HG02763 (cell line): ENCODE measurements around the gene PDE8B.

Experiments used
- ATAC-seq: cut with Tn5 transposase; IDR thresholded peaks from one replicate; pipeline ENCODE4 v1.9.1; 2021; ENCODE audit warnings: mild to moderate bottlenecking, moderate library complexity; ENCODE audit not compliant: unreplicated experiment

PDE8B gene, protein sequence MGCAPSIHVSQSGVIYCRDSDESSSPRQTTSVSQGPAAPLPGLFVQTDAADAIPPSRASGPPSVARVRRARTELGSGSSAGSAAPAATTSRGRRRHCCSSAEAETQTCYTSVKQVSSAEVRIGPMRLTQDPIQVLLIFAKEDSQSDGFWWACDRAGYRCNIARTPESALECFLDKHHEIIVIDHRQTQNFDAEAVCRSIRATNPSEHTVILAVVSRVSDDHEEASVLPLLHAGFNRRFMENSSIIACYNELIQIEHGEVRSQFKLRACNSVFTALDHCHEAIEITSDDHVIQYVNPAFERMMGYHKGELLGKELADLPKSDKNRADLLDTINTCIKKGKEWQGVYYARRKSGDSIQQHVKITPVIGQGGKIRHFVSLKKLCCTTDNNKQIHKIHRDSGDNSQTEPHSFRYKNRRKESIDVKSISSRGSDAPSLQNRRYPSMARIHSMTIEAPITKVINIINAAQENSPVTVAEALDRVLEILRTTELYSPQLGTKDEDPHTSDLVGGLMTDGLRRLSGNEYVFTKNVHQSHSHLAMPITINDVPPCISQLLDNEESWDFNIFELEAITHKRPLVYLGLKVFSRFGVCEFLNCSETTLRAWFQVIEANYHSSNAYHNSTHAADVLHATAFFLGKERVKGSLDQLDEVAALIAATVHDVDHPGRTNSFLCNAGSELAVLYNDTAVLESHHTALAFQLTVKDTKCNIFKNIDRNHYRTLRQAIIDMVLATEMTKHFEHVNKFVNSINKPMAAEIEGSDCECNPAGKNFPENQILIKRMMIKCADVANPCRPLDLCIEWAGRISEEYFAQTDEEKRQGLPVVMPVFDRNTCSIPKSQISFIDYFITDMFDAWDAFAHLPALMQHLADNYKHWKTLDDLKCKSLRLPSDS

DNA sequence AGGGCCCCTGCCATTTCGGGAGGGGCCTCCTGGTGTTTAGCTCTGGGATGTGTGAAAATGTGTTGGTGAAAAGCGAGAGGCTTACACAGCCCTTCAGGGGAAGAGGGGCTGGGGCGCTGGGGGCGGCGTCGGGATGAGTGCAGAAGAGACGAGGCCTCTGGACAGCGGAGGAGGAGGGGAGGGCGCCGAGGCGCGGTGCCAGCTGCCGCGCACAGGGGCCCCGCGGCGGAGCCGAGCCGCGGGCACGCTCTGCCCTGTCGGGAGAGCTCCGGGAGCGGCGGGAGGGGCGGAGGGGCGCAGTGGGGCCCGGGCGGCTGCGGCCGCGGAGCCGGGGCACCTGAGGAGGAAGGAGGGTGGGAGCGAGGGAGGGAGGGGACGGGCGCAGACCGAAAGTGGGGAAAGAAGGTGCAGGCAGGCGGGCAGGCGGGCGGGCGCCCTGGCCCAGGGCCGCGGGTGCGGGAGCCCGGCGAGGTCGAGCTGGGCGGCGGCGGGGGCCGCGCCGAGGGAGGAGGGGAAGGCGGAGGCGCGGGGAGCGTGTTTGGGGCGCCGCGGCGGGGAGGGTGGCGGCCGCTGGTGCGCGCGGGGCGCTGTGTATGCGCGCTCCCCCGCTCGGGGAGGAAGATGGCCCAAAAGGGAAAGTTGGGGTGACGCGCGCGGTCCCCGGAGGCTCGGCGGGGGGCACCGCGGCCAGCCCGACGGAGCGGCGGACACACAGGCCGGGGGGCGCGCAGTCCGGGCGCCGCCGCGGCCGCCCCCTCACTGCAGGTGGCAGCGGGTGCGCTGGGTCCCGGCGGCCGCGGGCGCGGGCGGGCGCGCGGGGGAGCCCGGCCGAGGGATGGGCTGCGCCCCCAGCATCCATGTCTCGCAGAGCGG is at the start of gene PDE8B:
PDE8B (plus strand) TSS at position 590 of the 873 bp plus-strand sequence; CDS start at position 836, 246 bp downstream.
- ATAC-seq: no peak

- ATAC-seq: no peak
Measured at GRCh38 chr5:77163453-77163852, 47.0 kb upstream of the PDE8B start.

DNA sequence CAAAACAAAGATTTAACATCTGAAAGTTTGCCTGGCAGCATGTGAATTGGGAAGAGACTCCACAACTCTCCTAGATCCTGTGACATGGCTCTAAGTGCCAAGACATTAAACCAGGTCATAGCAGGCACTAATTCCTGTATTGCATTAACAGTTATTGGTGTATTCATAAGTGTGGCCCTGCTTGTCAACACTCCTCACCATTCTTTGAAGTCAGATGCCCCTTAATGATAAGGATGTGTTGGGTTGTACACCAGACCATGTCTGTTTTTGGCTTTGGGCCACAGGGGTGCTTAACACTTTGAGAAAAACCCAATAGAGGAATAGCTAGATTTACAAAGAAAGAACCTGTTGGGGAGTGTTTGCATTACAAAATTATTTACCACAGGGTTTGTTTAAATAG is 43.4 kb upstream of the PDE8B start:
- ATAC-seq: no peak

DNA sequence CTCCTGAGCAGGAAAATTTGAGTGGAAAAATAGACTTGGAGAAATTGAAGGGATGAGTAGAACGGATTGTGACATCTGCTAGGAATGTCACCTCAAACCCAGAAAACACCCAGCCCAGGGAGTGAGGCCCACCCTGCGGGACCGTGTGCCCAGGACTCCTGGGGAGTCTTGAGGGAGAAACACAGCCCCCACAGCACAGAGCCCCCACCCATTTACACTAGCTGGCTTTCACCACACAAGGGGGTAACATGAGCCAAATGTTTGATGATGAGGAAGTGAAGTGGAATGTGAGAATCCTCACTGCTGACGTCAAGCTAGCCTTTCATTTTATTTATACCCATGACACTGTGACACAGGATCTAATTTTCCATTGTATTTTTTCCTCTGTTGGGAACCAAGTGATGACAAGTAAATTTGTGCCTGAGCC is 42.8 kb upstream of the PDE8B start:
- ATAC-seq: no peak

DNA sequence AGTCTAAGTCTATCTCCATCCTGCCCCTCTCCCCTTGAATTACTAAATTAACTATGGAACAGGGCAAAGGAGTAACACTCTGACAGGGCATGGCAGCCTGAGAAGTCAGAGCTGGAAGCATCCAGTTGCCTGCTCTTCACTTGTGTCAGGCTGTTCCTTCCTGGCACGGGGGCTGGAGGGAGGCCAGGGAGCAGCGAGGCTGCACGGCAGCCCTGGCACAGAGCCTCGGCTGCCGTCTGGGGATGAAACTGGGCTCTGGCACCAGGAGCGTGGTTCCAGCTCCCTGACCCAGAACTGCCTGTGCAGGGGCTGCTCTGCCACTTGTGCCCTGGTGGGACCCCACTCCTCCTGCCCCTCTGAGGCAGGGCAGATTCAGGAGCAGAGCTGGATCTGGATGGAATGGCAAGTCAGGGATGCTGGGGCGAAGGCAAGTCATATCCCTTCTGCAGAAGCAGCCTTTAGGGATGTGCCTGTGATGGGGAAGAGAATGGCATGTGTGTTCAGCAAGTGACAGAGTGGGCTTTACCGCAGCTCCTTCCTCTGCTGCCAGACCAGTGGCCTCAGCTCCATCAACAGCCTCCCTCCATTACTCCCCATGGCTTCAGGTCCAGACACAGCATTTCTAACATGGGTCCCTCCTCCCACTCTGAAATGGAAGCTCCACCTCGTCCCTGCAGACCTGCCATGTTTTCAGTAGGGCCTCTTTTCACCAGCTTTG is 42.2 kb upstream of the PDE8B start:
- no peak for ATAC-seq

GRCh38 chr5:77168879-77169244 is 41.6 kb upstream of the PDE8B start:
- no peak for ATAC-seq

GRCh38 chr5:77170196-77170890 is 40.1 kb upstream of the PDE8B start:
- ATAC-seq: no peak

DNA sequence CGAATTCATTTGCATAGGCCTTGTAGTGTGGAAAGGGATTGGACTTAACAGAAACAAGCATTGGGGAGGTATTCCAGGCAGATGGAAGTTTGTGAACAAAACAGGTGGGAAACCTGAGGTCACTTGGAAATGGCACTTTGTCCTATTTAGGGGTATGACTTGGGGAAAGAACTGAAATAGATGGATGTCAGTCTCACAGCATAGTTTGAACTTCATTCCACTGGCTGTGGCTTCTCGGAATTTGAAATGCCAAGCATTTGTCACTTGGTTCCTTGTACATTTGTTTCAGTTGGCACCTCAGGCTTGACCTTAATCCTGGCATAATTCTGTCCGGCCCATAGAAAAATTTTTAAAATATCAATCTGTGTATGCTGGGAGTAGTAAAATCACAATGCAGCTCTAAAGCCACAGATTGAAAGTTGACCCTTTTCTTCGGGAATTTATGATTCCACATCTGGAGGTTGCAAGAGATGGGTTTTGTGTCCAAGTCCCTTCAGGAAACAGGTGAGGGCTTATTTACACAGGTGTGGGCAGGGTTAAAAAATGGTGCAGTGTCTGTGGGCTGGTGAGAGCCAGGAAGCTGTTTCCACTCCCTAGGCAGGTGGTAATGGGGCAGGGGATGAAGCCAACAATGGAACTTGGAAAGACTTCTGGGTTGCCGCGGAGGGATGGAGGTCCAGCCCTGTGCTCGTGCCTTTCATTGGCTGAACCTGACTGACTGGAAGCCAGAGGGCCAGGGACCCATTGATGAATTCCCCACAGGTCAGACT is 39.2 kb upstream of the PDE8B start:
- no peak for ATAC-seq

DNA sequence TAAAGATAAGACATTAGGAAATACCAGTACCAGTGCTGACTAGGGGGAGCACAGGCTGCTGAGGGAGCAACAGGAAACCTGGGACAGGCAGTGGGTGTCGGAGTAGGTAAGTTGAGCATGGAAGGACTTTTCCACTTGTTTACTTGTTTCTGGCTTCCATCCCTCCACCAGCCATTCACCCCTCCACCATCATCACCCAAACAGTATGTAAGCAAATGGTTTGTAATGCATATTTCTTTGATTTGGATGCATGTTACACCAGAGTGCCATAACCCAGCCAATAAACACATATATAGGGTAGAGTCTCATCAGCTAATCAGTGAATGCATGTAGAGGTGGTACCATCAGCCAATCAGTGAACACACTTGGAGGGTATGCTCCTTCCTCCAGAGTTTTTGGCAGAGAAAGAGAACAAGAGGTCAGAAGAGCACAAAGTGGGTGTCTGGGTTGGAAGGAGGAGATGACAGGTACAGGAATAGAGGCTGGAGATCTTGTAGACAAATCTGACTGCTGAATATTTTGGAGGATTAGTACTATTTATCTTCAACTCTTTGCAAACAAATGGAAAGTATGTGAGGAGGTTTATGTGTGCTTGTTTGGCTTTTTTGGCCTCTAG is 37.7 kb upstream of the PDE8B start:
- ATAC-seq: no peak

DNA sequence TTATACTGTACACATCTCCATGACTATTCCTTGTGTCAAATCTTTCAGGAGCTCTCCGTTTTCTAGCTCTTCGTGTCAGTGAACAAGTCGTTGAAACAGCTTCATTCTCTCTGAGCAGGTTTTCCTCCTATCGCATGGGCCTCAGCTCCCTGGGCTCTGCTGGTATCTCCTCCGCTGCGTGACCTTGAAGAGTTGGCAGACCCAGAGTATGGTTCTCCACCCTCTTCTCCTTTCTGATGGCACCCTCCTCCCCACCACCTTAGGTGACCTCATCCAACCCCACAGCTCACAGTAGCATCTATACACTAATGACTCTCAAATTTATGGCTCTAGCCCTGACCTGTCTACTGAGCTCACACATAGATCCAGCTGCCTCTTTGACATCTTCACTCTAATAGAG is 36.0 kb upstream of the PDE8B start:
- no peak for ATAC-seq

DNA sequence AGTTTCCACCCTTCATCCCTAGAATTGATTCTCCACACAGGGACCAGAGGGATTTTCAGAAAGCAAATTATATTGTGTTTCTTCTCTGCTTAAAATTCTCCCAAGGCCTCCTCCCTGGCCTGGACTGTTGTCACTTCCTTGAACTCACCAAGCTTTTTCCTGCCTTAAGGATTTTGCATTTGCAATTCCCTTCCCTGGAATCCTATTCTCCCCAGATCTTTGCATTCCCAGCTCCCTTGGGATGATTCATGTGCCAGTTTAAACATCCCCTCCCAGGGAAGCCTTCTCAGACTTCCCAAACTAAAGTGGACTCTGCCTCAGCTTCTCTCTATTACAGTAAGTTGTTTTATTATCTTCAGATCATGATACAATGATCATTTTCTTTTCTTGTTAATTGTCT is 35.2 kb upstream of the PDE8B start:
- ATAC-seq: no peak

DNA sequence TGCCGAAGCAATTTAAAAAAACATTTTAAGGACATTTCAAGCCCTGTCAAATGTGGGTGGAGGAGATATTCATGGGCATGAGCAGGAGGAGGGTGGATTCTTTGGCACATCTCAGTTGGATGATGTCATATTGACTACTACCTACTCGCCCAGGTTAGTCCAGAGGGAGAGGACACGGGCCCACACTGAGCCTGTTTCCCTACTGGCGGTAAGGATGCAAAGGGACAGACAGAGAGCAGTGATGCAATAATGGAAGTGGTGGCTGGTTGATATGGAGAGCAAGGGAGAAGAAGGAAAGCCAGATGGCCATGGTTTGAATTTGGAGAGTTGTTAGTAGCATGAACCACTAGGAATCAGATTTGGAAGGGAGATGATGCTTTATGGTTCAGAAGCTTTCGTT is 34.1 kb upstream of the PDE8B start:
- no peak for ATAC-seq

DNA sequence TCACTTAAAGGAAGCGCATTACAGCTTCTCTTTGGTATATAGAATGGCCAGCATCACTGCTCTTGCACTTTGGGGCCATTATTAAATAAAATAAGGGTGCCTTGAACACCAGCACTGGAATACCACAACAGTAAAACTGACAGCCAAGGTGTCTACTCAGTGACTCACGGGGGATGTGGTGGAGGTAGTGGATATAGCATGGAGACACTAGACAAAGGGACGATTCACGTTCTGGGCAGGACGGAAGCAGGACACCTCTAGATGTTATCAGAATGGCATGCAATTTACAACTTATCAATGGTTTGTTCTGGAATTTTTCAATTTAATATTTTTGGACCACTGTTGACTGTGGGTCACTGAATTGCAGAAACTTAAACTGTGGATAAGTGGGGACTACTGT is 32.9 kb upstream of the PDE8B start:
- no peak for ATAC-seq

- ATAC-seq: no peak
Measured at GRCh38 chr5:77180167-77181081, 30.1 kb upstream of the PDE8B start.

- ATAC-seq: no peak
Measured at GRCh38 chr5:77181173-77181572, 29.3 kb upstream of the PDE8B start.

DNA sequence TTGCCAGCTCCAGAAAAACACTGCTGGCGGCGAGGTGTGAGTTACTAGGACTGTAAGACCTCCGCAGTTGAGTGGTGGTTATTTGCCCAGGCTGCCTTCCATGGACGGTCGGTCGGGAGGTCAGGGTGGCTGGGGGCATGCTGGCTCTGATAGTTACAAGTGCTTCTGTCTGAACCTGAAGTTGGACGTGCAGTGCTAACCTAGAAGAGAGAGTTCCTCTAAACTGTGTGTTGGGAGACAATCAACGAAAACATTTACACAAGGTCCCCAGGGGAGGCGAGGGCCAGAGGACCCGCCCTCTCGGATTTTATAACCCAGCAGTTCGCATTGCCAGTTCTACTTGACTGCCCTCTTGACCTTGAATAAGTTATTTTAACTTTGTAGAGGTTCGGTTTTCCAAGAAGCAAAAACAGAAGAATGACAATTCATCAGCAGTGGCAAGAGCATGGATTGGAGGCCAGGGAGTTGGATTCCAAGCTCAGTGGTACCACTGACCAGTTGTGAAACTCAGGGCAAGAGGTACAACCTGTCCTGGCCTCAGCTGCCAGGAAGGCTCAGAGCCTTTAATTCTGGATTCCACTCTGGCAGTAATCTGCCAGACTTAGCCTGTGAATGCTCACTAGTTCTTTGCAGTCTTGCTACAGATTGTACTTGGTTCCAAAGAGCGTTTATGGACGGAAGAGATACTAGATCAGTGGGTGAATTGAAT is 28.7 kb upstream of the PDE8B start:
- ATAC-seq: no peak

DNA sequence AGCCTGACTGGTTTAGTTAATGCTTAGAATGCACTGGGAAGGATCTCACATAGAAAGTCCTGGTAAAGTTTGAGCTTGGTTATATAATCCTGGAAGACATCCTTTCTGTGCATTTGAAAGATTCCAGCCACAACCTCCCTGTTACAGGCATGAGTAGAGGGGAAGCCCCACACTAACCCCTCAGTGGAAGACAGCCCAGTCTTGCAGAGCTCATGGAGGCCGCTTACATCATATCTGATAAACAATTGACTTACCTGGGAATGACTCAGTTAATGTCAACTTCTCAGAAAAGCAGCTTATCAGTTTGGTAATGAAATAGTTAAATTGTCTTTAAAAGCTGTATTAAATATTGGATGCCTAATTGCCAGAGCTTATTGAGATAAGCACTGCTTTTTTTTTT is 28.1 kb upstream of the PDE8B start:
- no peak for ATAC-seq
